SH-SY5Y (cell line): ENCODE data around the gene TRPV5.

Source experiments
- GATA2 ChIP-seq: IDR thresholded peaks from 2 replicates; pipeline ENCODE4 v1.6.1; 2011; ENCODE audit warnings: mild to moderate bottlenecking, low read depth, low read length
- GATA3 ChIP-seq: IDR thresholded peaks from 2 replicates; pipeline ENCODE4 v1.6.1; 2011; ENCODE audit warnings: low read depth, mild to moderate bottlenecking, low read length, moderate library complexity

- no peak for TF ChIP-seq GATA3
- no peak for TF ChIP-seq GATA2
Observed at GRCh38 chr7:142927949-142928348, 5.6 kb downstream of the TRPV5 start.
